ENCODE results near the gene KIF12. TPM values are rescaled to one million over a fixed set of nuclear protein-coding genes. Genes with fewer than 3 reads are reported as not detected.

Gene KIF12
- total and polyA plus RNA-seq, 12 donors: 0.10 to 0.56 (median 0.30) TPM; not detected in 6

GRCh38 chr9:114078021-114078780 is 20.9 kb downstream of the KIF12 start, which contains the start of gene AMBP:
Gene AMBP, minus strand, starts transcription at chr9:114078300. Its CDS starts 91 bp downstream, at chr9:114078209.
- no peak for DNase-seq
- Histone ChIP-seq H3K27me3 (peaks cover 10% of the 10 kb centered on the region), H3K4me1 (replicated peaks in 1 of 2) (no peaks in the 10 kb centered on the region), H3K36me3 (replicated peaks in 1 of 2) (no peaks in the 10 kb centered on the region), H3K9me3 (replicated peaks in 1 of 3) (no peaks in the 10 kb centered on the region), H3K4me3 (no peak within 1 kb of the TSS), H3K27ac (no peak within 1 kb of the TSS)
- TF ChIP-seq POLR2A (IDR thresholded peaks at IDR 0.05): no peak
- WGBS, 4 donors: 55 to 86% (median 78%) methylated on average over 4 to 16 of the region's 16 CpGs
- intact Hi-C loops (cut with DNase I): no loop called here

- H3K4me1 ChIP-seq (replicated peaks in 1 of 2): no peaks in the 10 kb centered on the region
- intact Hi-C loops (cut with DNase I): no loop called here
- no peaks in the 10 kb centered on the region for H3K9me3 ChIP-seq (replicated peaks in 1 of 3)
- no peak overlapping the region for H3K27ac ChIP-seq
- no peak for DNase-seq
- 62 to 74% (median 67%) methylated on average over 6 to 7 of the region's 7 CpGs for WGBS, 4 donors
- TF ChIP-seq, protein P1, sequence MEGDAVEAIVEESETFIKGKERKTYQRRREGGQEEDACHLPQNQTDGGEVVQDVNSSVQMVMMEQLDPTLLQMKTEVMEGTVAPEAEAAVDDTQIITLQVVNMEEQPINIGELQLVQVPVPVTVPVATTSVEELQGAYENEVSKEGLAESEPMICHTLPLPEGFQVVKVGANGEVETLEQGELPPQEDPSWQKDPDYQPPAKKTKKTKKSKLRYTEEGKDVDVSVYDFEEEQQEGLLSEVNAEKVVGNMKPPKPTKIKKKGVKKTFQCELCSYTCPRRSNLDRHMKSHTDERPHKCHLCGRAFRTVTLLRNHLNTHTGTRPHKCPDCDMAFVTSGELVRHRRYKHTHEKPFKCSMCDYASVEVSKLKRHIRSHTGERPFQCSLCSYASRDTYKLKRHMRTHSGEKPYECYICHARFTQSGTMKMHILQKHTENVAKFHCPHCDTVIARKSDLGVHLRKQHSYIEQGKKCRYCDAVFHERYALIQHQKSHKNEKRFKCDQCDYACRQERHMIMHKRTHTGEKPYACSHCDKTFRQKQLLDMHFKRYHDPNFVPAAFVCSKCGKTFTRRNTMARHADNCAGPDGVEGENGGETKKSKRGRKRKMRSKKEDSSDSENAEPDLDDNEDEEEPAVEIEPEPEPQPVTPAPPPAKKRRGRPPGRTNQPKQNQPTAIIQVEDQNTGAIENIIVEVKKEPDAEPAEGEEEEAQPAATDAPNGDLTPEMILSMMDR (IDR thresholded peaks at IDR 0.05): no peak
- TF ChIP-seq POLR2A (IDR thresholded peaks at IDR 0.05): no peak
- no peaks in the 10 kb centered on the region for H3K36me3 ChIP-seq (replicated peaks in 1 of 2)
- H3K4me3 ChIP-seq: no peak overlapping the region
- peaks cover 10% of the 10 kb centered on the region for H3K27me3 ChIP-seq
Observed at GRCh38 chr9:114077162-114077837, 21.8 kb downstream of the KIF12 start.

- no peaks in the 10 kb centered on the region for H3K9me3 ChIP-seq (replicated peaks in 1 of 3)
- no peak overlapping the region for H3K4me3 ChIP-seq
- H3K36me3 ChIP-seq (replicated peaks in 1 of 2): no peaks in the 10 kb centered on the region
- no peak for DNase-seq
- TF ChIP-seq, protein P1 (IDR thresholded peaks at IDR 0.05): no peak
- TF ChIP-seq POLR2A (IDR thresholded peaks at IDR 0.05): no peak
- no peak overlapping the region for H3K27ac ChIP-seq
- H3K4me1 ChIP-seq (replicated peaks in 1 of 2): no peaks in the 10 kb centered on the region
- intact Hi-C loops (cut with DNase I): no loop called here
- peaks cover 10% of the 10 kb centered on the region for H3K27me3 ChIP-seq
- 76 to 84% (median 81%) methylated on average over 12 to 14 of the region's 14 CpGs for WGBS, 4 donors
Observed at GRCh38 chr9:114076237-114077161, 22.6 kb downstream of the KIF12 start.

- TF ChIP-seq POLR2A (IDR thresholded peaks at IDR 0.05): no peak
- TF ChIP-seq, protein P1 (IDR thresholded peaks at IDR 0.05): no peak
- no peaks in the 10 kb centered on the region for H3K4me1 ChIP-seq (replicated peaks in 1 of 2)
- 66 to 77% (median 68%) methylated on average over 4 of the region's 4 CpGs for WGBS, 4 donors
- DNase-seq: no peak
- no peak overlapping the region for H3K27ac ChIP-seq
- peaks cover 10% of the 10 kb centered on the region for H3K27me3 ChIP-seq
- H3K4me3 ChIP-seq: no peak overlapping the region
- intact Hi-C loops (cut with DNase I): no loop called here
- H3K9me3 ChIP-seq (replicated peaks in 1 of 3): no peaks in the 10 kb centered on the region
- H3K36me3 ChIP-seq (replicated peaks in 1 of 2): no peaks in the 10 kb centered on the region
Observed at GRCh38 chr9:114075602-114076001, 23.5 kb downstream of the KIF12 start.
